ENCODE data around the gene TTC9. TPM values are rescaled to one million over a fixed set of nuclear protein-coding genes. Genes with fewer than 3 reads are reported as not detected.

TTC9 gene
- total RNA-seq, 2 experiments from 2014 or later = 5.5 to 5.7 TPM

- intact Hi-C loops (cut with micrococcal nuclease) = no loop called here
- no peaks in the 10 kb centered on the region for H3K27me3 Mint-ChIP-seq
- ATAC-seq (peak; percentile 46), DNase-seq (no peak)
- H3K36me3 Mint-ChIP-seq (ENCODE audit: low read depth) = peaks cover 13% of the 10 kb centered on the region
- H3K4me1 Mint-ChIP-seq (ENCODE audit: low read depth) = peaks cover 59% of the 10 kb centered on the region
- ChIA-PET POLR2A (interaction anchor here (0.7 to 1.1 kb wide), 5 partner anchors 12 to 1048 kb away, joined by 3 read pairs; no protein-coding TSS in a partner anchor), CTCF (interaction anchor here (1.1 to 1.4 kb wide), 2 partner anchors 14 to 48 kb away, joined by 4 read pairs; no protein-coding TSS in a partner anchor)
- H3K4me3 Mint-ChIP-seq = peak overlapping the region; percentile 28
- no peak for TF ChIP-seq CTCF (IDR thresholded peaks at IDR 0.05)
- H3K9me3 Mint-ChIP-seq = no peaks in the 10 kb centered on the region
- H3K27ac Mint-ChIP-seq = peak overlapping the region; percentile 85
Measured at GRCh38 chr14:70665448-70666360, 24.0 kb downstream of the TTC9 start.

- no peak for TF ChIP-seq CTCF (IDR thresholded peaks at IDR 0.05)
- ATAC-seq (no peak), DNase-seq (no peak)
- Mint-ChIP-seq H3K27me3 (no peaks in the 10 kb centered on the region), H3K4me1 (ENCODE audit: low read depth) (peaks cover 53% of the 10 kb centered on the region), H3K4me3 (no peak overlapping the region), H3K9me3 (no peaks in the 10 kb centered on the region), H3K36me3 (ENCODE audit: low read depth) (peaks cover 16% of the 10 kb centered on the region), H3K27ac (peak overlapping the region; percentile 85)
- intact Hi-C loops (cut with micrococcal nuclease) = no loop called here
- CTCF ChIA-PET = interaction anchor here (1.1 to 1.4 kb wide), 2 partner anchors 14 to 47 kb away, joined by 4 read pairs; no protein-coding TSS in a partner anchor
- POLR2A ChIA-PET = interaction anchor here (0.7 to 1.1 kb wide), 4 partner anchors 12 to 25 kb away, joined by 3 to 4 read pairs (median 3); no protein-coding TSS in a partner anchor
Measured at GRCh38 chr14:70666361-70666686, 24.6 kb downstream of the TTC9 start.

- no peak for TF ChIP-seq CTCF (IDR thresholded peaks at IDR 0.05)
- Mint-ChIP-seq H3K27me3 (no peaks in the 10 kb centered on the region), H3K9me3 (no peaks in the 10 kb centered on the region), H3K27ac (no peak overlapping the region), H3K36me3 (ENCODE audit: low read depth) (peaks cover 11% of the 10 kb centered on the region), H3K4me3 (no peak overlapping the region), H3K4me1 (ENCODE audit: low read depth) (peaks cover 10% of the 10 kb centered on the region)
- intact Hi-C loops (cut with micrococcal nuclease) = no loop called here
- DNase-seq = no peak
- ATAC-seq = no peak
- ChIA-PET POLR2A (interaction anchor here (0.6 kb wide), 1 partner anchor 1279 kb away, joined by 5 read pairs; no protein-coding TSS in a partner anchor), CTCF (interaction anchor here (2.5 kb wide), 1 partner anchor 10 kb away, joined by 7 read pairs; no protein-coding TSS in a partner anchor)
Measured at GRCh38 chr14:70670992-70671651, 29.4 kb downstream of the TTC9 start.

- DNase-seq = no peak
- Mint-ChIP-seq H3K4me3 (no peak overlapping the region), H3K9me3 (no peaks in the 10 kb centered on the region), H3K27me3 (no peaks in the 10 kb centered on the region), H3K27ac (no peak overlapping the region), H3K36me3 (ENCODE audit: low read depth) (peaks cover 11% of the 10 kb centered on the region), H3K4me1 (ENCODE audit: low read depth) (peaks cover 3% of the 10 kb centered on the region)
- ChIA-PET POLR2A (no interaction called here), CTCF (no interaction called here)
- intact Hi-C loops (cut with micrococcal nuclease) = no loop called here
- no peak for TF ChIP-seq CTCF (IDR thresholded peaks at IDR 0.05)
- ATAC-seq = no peak
Measured at GRCh38 chr14:70671652-70672644, 30.2 kb downstream of the TTC9 start.

All from activated CD8-positive, alpha-beta T cell treated with anti-CD3 and anti-CD28 coated beads for 36 hours (primary cell).